ENCODE data around the gene CLCN5. TPM values are rescaled to one million over a fixed set of nuclear protein-coding genes. Genes with fewer than 3 reads are reported as not detected.
A peak's percentile ranks its signal among the peaks of the same experiment; 100 is the strongest.

Gene CLCN5
- total RNA-seq, 1 experiment from 2014 or later, result 23.6 TPM

DNA sequence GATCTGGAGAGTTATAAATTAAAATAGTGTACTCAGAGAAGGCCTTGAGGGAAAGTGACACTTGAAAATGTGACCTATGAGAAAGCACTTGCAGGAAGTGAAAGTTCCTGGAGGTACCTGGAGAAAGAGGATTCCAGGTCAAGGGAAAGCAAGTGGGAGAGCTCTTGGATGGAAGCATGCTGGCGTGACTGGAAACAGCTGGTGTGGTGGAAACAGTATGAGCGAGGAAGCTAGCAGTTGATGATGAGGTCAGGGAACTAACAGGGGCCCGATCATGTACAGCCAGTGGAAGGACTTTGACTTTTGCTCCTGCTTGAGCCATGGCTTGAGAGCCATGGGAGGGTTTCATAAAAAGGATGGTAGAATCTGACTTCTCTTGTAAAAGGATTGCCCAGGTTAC is 9.5 kb upstream of the CLCN5 start:
- H3K27me3 ChIP-seq (ENCODE audit: control insufficient read depth, insufficient read depth, low read length), result no peaks in the 10 kb centered on the region; the same call in none of the 2 replicates
- no peak for DNase-seq (ENCODE audit: low read depth, low spot score)
- no peaks in the 10 kb centered on the region for H3K9me3 ChIP-seq (ENCODE audit: control insufficient read depth, insufficient read depth, low read depth, low read length)
- H3K27ac ChIP-seq (ENCODE audit: low read length), result no peak overlapping the region
- ChIA-PET POLR2A (no interaction called here), CTCF (interaction anchor here (0.7 kb wide), 2 partner anchors 36 to 604 kb away, joined by 8 to 15 read pairs; no protein-coding TSS in a partner anchor)
- no peaks in the 10 kb centered on the region for H3K4me1 ChIP-seq (ENCODE audit: control insufficient read depth, insufficient read depth, low read length)
- H3K36me3 ChIP-seq (ENCODE audit: control insufficient read depth, insufficient read depth, low read length), result no peaks in the 10 kb centered on the region
- intact Hi-C loops (cut with micrococcal nuclease; ENCODE audit: unreplicated experiment), result loop anchor here (10.0 kb wide), 1 partner anchor 672 kb away; no protein-coding TSS in a partner anchor
- H3K4me3 ChIP-seq (ENCODE audit: low read depth in 2 of 2, low read length in 2 of 2), result no peak overlapping the region
- no peak for TF ChIP-seq TCF7L2 (IDR thresholded peaks at IDR 0.05; ENCODE audit: low read depth, low read length)
- ATAC-seq, result no peak
- no TSS peak for BruUV-seq (replicated peaks)
- in situ Hi-C loops (cut with HindIII; ENCODE audit: low pct_unique_long_range_greater_than_20kb, low sequenced_read_pairs), result no loop called here

DNA sequence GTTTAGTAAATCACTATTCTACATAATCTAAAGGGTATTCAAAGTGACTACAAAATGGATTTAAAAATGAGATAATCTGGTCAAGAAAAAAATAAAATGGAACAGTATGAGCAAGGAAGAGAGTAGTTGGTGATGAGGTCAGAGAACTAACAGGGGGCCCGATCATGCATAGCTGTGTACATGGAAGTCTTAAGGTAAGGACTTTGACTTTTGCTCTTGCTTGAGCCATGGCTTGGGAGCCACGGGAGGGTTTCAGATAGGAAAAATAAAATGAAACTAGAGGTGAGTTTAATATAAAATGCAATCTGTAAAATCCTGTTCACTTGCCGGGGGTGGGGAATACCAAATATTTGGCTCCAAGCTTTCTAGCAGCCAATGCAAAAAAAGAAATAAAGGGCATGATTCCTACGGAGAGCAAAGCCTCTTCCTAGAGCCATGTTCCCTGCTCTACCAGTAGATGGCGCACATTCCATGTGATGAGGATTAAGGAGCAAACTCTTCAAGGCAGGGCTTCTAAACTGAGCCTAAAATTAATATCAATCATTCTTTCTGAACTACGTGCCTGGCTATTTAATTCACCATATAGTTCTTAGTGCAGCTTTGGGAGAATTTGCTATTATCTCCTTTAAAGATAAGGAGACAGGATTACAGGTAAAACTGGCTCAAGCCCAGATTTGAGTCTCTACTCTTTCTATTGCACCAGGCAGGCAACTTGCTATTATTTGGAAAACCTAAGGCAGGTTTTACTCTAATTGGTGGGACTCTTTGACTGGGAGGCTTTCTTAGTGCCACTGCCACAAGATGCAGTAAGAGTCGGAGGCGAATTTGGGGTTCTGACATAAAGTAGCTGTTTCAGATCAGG is 6.8 kb upstream of the CLCN5 start:
- DNase-seq (ENCODE audit: low read depth, low spot score) (peak; percentile 45), ATAC-seq (peak; percentile 94)
- ChIA-PET POLR2A (no interaction called here), CTCF (interaction anchor here (1.3 kb wide), 1 partner anchor 31 kb away, joined by 3 read pairs; no protein-coding TSS in a partner anchor)
- Histone ChIP-seq H3K36me3 (ENCODE audit: control insufficient read depth, insufficient read depth, low read length) (no peaks in the 10 kb centered on the region), H3K27ac (ENCODE audit: low read length) (no peak overlapping the region), H3K9me3 (ENCODE audit: control insufficient read depth, insufficient read depth, low read depth, low read length) (no peaks in the 10 kb centered on the region), H3K4me1 (ENCODE audit: control insufficient read depth, insufficient read depth, low read length) (no peaks in the 10 kb centered on the region), H3K4me3 (ENCODE audit: low read depth in 2 of 2, low read length in 2 of 2) (no peak overlapping the region), H3K27me3 (ENCODE audit: control insufficient read depth, insufficient read depth, low read length) (no peaks in the 10 kb centered on the region; the same call in 1 of the 2 replicates)
- intact Hi-C loops (cut with micrococcal nuclease; ENCODE audit: unreplicated experiment), result loop anchor here (5.0 to 10.0 kb wide), 2 partner anchors 287 to 669 kb away; partner anchors contain the start of genes AKAP4 and CCNB3
- TF ChIP-seq TCF7L2 (IDR thresholded peaks at IDR 0.05; ENCODE audit: low read depth, low read length), result no peak
- TF ChIP-seq, protein P1, sequence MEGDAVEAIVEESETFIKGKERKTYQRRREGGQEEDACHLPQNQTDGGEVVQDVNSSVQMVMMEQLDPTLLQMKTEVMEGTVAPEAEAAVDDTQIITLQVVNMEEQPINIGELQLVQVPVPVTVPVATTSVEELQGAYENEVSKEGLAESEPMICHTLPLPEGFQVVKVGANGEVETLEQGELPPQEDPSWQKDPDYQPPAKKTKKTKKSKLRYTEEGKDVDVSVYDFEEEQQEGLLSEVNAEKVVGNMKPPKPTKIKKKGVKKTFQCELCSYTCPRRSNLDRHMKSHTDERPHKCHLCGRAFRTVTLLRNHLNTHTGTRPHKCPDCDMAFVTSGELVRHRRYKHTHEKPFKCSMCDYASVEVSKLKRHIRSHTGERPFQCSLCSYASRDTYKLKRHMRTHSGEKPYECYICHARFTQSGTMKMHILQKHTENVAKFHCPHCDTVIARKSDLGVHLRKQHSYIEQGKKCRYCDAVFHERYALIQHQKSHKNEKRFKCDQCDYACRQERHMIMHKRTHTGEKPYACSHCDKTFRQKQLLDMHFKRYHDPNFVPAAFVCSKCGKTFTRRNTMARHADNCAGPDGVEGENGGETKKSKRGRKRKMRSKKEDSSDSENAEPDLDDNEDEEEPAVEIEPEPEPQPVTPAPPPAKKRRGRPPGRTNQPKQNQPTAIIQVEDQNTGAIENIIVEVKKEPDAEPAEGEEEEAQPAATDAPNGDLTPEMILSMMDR (IDR thresholded peaks at IDR 0.05), result peak; percentile 85
- in situ Hi-C loops (cut with HindIII; ENCODE audit: low pct_unique_long_range_greater_than_20kb, low sequenced_read_pairs), result no loop called here
- BruUV-seq (replicated peaks), result no TSS peak

DNA sequence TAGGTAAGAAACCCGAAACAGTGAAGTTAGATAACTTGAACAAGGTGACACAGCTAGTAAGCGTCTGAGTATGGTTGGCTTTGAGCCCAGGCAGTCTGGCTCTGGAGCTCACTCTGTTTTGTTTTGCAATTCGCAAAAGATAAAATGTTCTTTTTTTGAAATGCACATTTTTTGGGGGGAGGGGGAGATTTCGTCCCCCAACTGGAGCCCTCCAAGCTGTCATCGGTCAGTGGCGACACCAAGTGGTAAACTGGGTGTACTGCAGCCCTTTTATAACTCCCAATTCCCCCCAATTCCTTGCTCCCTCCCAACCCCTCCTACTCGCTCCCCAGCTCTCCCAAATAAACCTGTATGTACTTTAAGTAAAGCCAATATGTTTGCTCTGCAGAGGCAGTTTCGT is 2.8 kb upstream of the CLCN5 start:
- no peak overlapping the region for H3K27ac ChIP-seq (ENCODE audit: low read length)
- no peaks in the 10 kb centered on the region for H3K9me3 ChIP-seq (ENCODE audit: control insufficient read depth, insufficient read depth, low read depth, low read length)
- ATAC-seq, result no peak
- peak; percentile 35 for DNase-seq (ENCODE audit: low read depth, low spot score)
- H3K36me3 ChIP-seq (ENCODE audit: control insufficient read depth, insufficient read depth, low read length), result 0 out of 2 replicates have a peak, but pooled peaks cover 2% of the 10 kb centered on the region
- H3K4me3 ChIP-seq (ENCODE audit: low read depth in 2 of 2, low read length in 2 of 2), result no peak overlapping the region
- TF ChIP-seq, protein P1 (IDR thresholded peaks at IDR 0.05), result peak; percentile 91
- TF ChIP-seq TCF7L2 (IDR thresholded peaks at IDR 0.05; ENCODE audit: low read depth, low read length), result no peak
- POLR2A ChIA-PET, result interaction anchor here (0.5 kb wide), 1 partner anchor 285 kb away, joined by 4 read pairs; the partner anchor contains the start of gene CCNB3
- no TSS peak for BruUV-seq (replicated peaks)
- no peaks in the 10 kb centered on the region for H3K27me3 ChIP-seq (ENCODE audit: control insufficient read depth, insufficient read depth, low read length)
- in situ Hi-C loops (cut with HindIII; ENCODE audit: low pct_unique_long_range_greater_than_20kb, low sequenced_read_pairs) (no loop called here), intact Hi-C loops (cut with micrococcal nuclease; ENCODE audit: unreplicated experiment) (loop anchor here (5.0 to 10.0 kb wide), 3 partner anchors 148 to 665 kb away; partner anchors contain the start of genes AKAP4 and CCNB3)
- CTCF ChIA-PET, result no interaction called here
- peaks cover 3% of the 10 kb centered on the region; the same call in 1 of the 2 replicates for H3K4me1 ChIP-seq (ENCODE audit: control insufficient read depth, insufficient read depth, low read length)
